Activated CD8-positive, alpha-beta T cell treated with anti-CD3 and anti-CD28 coated beads, Interleukin-2, amount 10 ng/mL, durations not matched to agents 7 days and 5 days (primary cell): ENCODE measurements around the gene RBM22. TPM values are rescaled to one million over a fixed set of nuclear protein-coding genes. Genes with fewer than 3 reads are reported as not detected.

Experiments used
- ATAC-seq: fragments of 150-1000 bp; cut with Tn5 transposase; one replicate; pipeline ENCODE4 v1.10.0; 2021; ENCODE audit warnings: moderate library complexity
- CTCF ChIA-PET: fragments of 350-600 bp; sonication (Branson Sonifier 250); formaldehyde crosslinking; loops from one replicate; lab custom pipeline; 2021; ENCODE audit warnings: antibody characterized with exemption; lab: Charles Lee
- POLR2A ChIA-PET: fragments of 350-600 bp; sonication (Branson Sonifier 250); formaldehyde crosslinking; loops from one replicate; lab custom pipeline; 2021; ENCODE audit warnings: antibody characterized with exemption; lab: Charles Lee
- DNase-seq: peaks from one replicate; pipeline ENCODE4 v3.0.0-alpha.2; 2020
- H3K27ac Mint-ChIP-seq: one replicate; pipeline ENCODE4 v1.8.0; 2021; ENCODE audit warnings: mild to moderate bottlenecking, mixed read lengths
- H3K27me3 Mint-ChIP-seq: one replicate; pipeline ENCODE4 v1.8.0; 2021; ENCODE audit warnings: low read depth, mixed read lengths
- H3K36me3 Mint-ChIP-seq: one replicate; pipeline ENCODE4 v1.8.0; 2021; ENCODE audit warnings: low read depth, mixed read lengths
- H3K4me1 Mint-ChIP-seq: one replicate; pipeline ENCODE4 v1.8.0; 2021; ENCODE audit warnings: low read depth, mixed read lengths
- H3K4me3 Mint-ChIP-seq: one replicate; pipeline ENCODE4 v1.8.0; 2021; ENCODE audit warnings: mild to moderate bottlenecking, mixed read lengths
- H3K9me3 Mint-ChIP-seq: one replicate; pipeline ENCODE4 v1.8.0; 2022; ENCODE audit warnings: mixed read lengths; ENCODE audit not compliant: insufficient read depth
- total RNA-seq, 2 experiments: library from RNA; stranded (reverse); gene quantifications; one replicate each; pipeline ENCODE4 v1.2.3, GENCODE V29; 2021

The RBM22 gene
- total RNA-seq, 2 experiments from 2014 or later = 64.0 to 65.2 TPM

DNA sequence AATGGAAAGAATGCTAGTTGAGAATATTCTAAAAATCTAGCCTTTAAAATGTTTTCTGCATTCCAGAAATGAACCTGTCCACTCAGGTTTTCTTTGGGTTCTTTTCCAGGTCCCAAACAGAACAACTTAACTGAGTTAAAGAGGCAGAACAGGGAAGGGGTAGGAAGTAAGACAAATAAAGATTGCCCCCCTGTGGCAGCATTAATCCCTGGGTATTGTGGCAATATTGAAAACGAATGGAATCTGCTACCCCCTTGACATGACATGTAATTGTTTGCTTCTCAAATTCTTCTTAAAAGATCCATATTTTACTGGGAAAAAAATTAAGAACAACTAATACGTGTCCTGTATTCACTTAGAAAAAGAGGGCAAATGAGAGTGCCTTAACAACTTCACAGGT lies 9.3 kb upstream of the RBM22 start:
- ChIA-PET POLR2A (interaction anchor here (1.8 kb wide), 1 partner anchor 9 kb away, joined by 8 read pairs; the partner anchor contains the start of gene RBM22), CTCF (interaction anchor here (0.7 to 2.1 kb wide), 2 partner anchors 9 to 10 kb away, joined by 3 to 16 read pairs; partner anchors contain the start of gene RBM22)
- Mint-ChIP-seq H3K36me3 (peaks cover 42% of the 10 kb centered on the region), H3K4me1 (no peaks in the 10 kb centered on the region), H3K27ac (no peak overlapping the region), H3K27me3 (no peaks in the 10 kb centered on the region), H3K4me3 (no peak overlapping the region), H3K9me3 (no peaks in the 10 kb centered on the region)
- no peak for ATAC-seq
- DNase-seq = no peak

- ATAC-seq = no peak
- POLR2A ChIA-PET = no interaction called here
- H3K36me3 Mint-ChIP-seq = peaks cover 30% of the 10 kb centered on the region
- peaks cover 2% of the 10 kb centered on the region for H3K4me1 Mint-ChIP-seq
- no peaks in the 10 kb centered on the region for H3K27me3 Mint-ChIP-seq
- H3K27ac Mint-ChIP-seq = no peak overlapping the region
- DNase-seq = no peak
- CTCF ChIA-PET = no interaction called here
- H3K9me3 Mint-ChIP-seq = no peaks in the 10 kb centered on the region
- H3K4me3 Mint-ChIP-seq = no peak overlapping the region
Observed at GRCh38 chr5:150706776-150707390, 6.0 kb upstream of the RBM22 start.

DNA sequence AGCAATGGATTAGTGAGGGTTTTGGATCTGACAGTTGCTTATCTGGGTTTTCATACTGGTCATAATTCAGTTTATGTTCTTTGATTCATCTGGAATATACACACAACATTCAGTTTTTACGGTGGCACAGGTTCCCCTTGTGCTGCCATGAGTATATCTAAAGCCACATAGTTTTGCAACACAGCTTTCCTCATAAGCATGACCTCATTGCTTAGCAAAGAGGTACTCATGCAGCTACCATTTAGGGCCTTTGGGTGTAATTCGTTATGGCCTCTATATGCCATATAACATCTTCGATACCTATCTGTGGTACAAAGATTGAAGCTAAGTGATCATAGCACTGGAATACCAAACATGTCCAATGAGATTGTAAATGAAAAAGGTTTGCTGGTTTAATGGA lies 2.9 kb upstream of the RBM22 start:
- POLR2A ChIA-PET = interaction anchor here (0.9 kb wide), 1 partner anchor 76 kb away, joined by 3 read pairs; no protein-coding TSS in a partner anchor
- CTCF ChIA-PET = interaction anchor here (1.1 to 2.7 kb wide), 4 partner anchors 15 to 143 kb away, joined by 3 to 17 read pairs (median 6); partner anchors contain the start of genes IRGM and SMIM3

GRCh38 chr5:150700246-150700593 lies 642 bp downstream of the RBM22 start:
- Mint-ChIP-seq H3K9me3 (no peaks in the 10 kb centered on the region), H3K36me3 (peaks cover 25% of the 10 kb centered on the region), H3K4me3 (no peak overlapping the region), H3K4me1 (peaks cover 2% of the 10 kb centered on the region), H3K27me3 (no peaks in the 10 kb centered on the region), H3K27ac (no peak overlapping the region)
- ChIA-PET POLR2A (interaction anchor here (0.6 to 2.8 kb wide), 20 partner anchors 9 to 534 kb away, joined by 3 to 42 read pairs (median 6); partner anchors contain the start of genes CD74, DCTN4, IRGM and SMIM3), CTCF (interaction anchor here (0.6 to 5.8 kb wide), 30 partner anchors 8 to 465 kb away, joined by 3 to 107 read pairs (median 5); partner anchors contain the start of genes DCTN4, IRGM, SMIM3 and TNIP1)
- ATAC-seq = no peak
- no peak for DNase-seq

More for the DNA sequence above, 2.9 kb upstream of the RBM22 start:
- Mint-ChIP-seq H3K4me1 (peaks cover 2% of the 10 kb centered on the region), H3K36me3 (peaks cover 15% of the 10 kb centered on the region), H3K9me3 (no peaks in the 10 kb centered on the region), H3K27ac (no peak overlapping the region), H3K27me3 (no peaks in the 10 kb centered on the region), H3K4me3 (no peak overlapping the region)
- ATAC-seq (no peak), DNase-seq (no peak)

- DNase-seq = no peak
- Mint-ChIP-seq H3K36me3 (peaks cover 67% of the 10 kb centered on the region), H3K27ac (no peak overlapping the region), H3K4me3 (no peak overlapping the region), H3K9me3 (no peaks in the 10 kb centered on the region), H3K27me3 (no peaks in the 10 kb centered on the region), H3K4me1 (no peaks in the 10 kb centered on the region)
- ChIA-PET CTCF (interaction anchor here (1.1 to 1.4 kb wide), 2 partner anchors 84 to 152 kb away, joined by 3 to 4 read pairs; partner anchors contain the start of genes IRGM and SMIM3), POLR2A (interaction anchor here (1.1 kb wide), 1 partner anchor 89 kb away, joined by 4 read pairs; no protein-coding TSS in a partner anchor)
- no peak for ATAC-seq
Observed at GRCh38 chr5:150694612-150695011, 6.2 kb downstream of the RBM22 start.

- POLR2A ChIA-PET = no interaction called here
- Mint-ChIP-seq H3K9me3 (no peaks in the 10 kb centered on the region), H3K27me3 (no peaks in the 10 kb centered on the region)
Observed at GRCh38 chr5:150692276-150692675, 8.6 kb downstream of the RBM22 start.

GRCh38 chr5:150690760-150691159 lies 10.1 kb downstream of the RBM22 start:
- DNase-seq (no peak), ATAC-seq (no peak)
- H3K9me3 Mint-ChIP-seq = no peaks in the 10 kb centered on the region
- POLR2A ChIA-PET = interaction anchor here (1.1 kb wide), 1 partner anchor 67 kb away, joined by 3 read pairs; no protein-coding TSS in a partner anchor
- no peak overlapping the region for H3K27ac Mint-ChIP-seq
- CTCF ChIA-PET = no interaction called here
- no peak overlapping the region for H3K4me3 Mint-ChIP-seq
- no peaks in the 10 kb centered on the region for H3K27me3 Mint-ChIP-seq
- H3K4me1 Mint-ChIP-seq = no peaks in the 10 kb centered on the region
- peaks cover 56% of the 10 kb centered on the region for H3K36me3 Mint-ChIP-seq

More at GRCh38 chr5:150692276-150692675, 8.6 kb downstream of the RBM22 start:
- ATAC-seq (no peak), DNase-seq (no peak)
- CTCF ChIA-PET = interaction anchor here (1.4 kb wide), 1 partner anchor 9 kb away, joined by 5 read pairs; the partner anchor contains the start of gene RBM22
- H3K36me3 Mint-ChIP-seq = peaks cover 62% of the 10 kb centered on the region
- no peaks in the 10 kb centered on the region for H3K4me1 Mint-ChIP-seq
- no peak overlapping the region for H3K27ac Mint-ChIP-seq
- H3K4me3 Mint-ChIP-seq = no peak overlapping the region

DNA sequence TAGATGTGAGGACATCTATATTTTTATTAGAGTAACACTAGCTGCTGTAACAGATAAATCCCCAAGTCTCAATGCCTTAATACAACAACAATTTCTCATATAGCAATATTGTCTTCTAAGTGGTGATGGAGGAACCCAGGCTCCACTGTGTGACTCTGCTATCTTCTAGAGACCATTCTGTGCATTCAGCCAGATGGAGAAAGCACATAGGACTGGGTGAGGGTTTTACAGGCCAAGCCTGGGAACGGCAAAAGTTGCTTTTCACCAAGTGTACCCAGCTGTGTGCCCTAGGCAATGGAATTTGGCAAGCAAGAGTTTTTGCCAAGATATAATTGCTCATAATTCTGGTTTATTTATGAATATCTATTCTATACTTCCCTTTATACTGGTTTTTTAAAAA lies 11.7 kb downstream of the RBM22 start:
- no peak overlapping the region for H3K27ac Mint-ChIP-seq
- peaks cover 41% of the 10 kb centered on the region for H3K36me3 Mint-ChIP-seq
- ATAC-seq = no peak
- ChIA-PET POLR2A (no interaction called here), CTCF (interaction anchor here (1.0 to 1.3 kb wide), 2 partner anchors 10 to 15 kb away, joined by 3 to 5 read pairs; no protein-coding TSS in a partner anchor)
- no peaks in the 10 kb centered on the region for H3K4me1 Mint-ChIP-seq
- no peak overlapping the region for H3K4me3 Mint-ChIP-seq
- no peaks in the 10 kb centered on the region for H3K27me3 Mint-ChIP-seq
- H3K9me3 Mint-ChIP-seq = no peaks in the 10 kb centered on the region
- no peak for DNase-seq

- H3K9me3 Mint-ChIP-seq = no peaks in the 10 kb centered on the region
- DNase-seq (no peak), ATAC-seq (no peak)
- no peak overlapping the region for H3K4me3 Mint-ChIP-seq
- POLR2A ChIA-PET = no interaction called here
- no peak overlapping the region for H3K27ac Mint-ChIP-seq
- H3K36me3 Mint-ChIP-seq = no peaks in the 10 kb centered on the region
- CTCF ChIA-PET = interaction anchor here (0.7 kb wide), 1 partner anchor 21 kb away, joined by 3 read pairs; no protein-coding TSS in a partner anchor
- peaks cover 5% of the 10 kb centered on the region for H3K27me3 Mint-ChIP-seq
- H3K4me1 Mint-ChIP-seq = peaks cover 8% of the 10 kb centered on the region
Observed at GRCh38 chr5:150676578-150676977, 24.3 kb downstream of the RBM22 start.

DNA sequence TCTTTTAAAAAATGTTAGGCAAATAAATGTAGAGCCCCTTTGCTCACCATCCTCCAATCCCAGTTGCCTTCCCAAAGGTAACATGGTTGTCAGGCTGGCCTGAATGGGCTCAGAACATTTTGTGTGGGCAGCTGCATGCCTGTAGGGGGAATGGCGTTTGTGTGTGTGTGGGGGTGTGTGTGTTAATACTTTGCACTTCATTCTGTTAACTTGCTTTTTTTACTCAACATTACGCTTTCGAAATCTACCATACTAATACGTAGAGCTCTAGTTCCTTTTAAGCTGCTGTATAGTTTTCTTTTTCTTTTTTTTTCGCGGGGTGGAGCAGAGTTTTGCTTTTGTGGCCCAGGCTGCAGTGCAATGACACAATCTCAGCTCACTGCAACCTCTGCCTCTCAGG lies 25.8 kb downstream of the RBM22 start:
- Mint-ChIP-seq H3K4me1 (peaks cover 8% of the 10 kb centered on the region), H3K36me3 (no peaks in the 10 kb centered on the region), H3K9me3 (no peaks in the 10 kb centered on the region), H3K27ac (no peak overlapping the region), H3K4me3 (no peak overlapping the region), H3K27me3 (peaks cover 20% of the 10 kb centered on the region)
- ChIA-PET POLR2A (interaction anchor here (1.2 kb wide), 1 partner anchor 26 kb away, joined by 3 read pairs; the partner anchor contains the start of gene RBM22), CTCF (no interaction called here)
- no peak for ATAC-seq
- DNase-seq = no peak

DNA sequence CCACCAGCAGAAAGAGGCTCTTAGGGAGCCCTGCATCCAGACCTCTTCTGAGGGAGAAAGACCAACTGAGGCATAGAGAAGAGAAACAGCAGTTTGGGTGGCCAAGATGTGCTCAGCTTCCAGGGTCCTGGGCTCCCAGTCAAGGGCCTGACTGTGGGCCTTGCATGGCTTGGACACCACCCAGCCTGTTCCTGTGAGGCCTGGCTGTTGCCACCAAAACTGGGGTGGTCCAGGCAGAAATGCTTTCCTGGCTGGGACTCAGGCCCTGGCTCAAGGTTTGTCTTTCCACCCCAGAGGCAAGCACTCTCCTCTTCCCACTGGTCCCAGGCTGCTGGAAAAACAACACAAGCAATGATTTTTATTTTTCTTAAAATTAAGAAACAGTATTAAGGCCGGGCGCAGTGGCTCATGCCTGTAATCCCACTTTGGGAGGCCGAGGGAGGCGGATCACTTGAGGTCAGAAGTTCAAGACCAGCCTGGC lies 26.5 kb downstream of the RBM22 start:
- H3K9me3 Mint-ChIP-seq = no peaks in the 10 kb centered on the region
- CTCF ChIA-PET = no interaction called here
- H3K36me3 Mint-ChIP-seq = no peaks in the 10 kb centered on the region
- H3K4me3 Mint-ChIP-seq = no peak overlapping the region
- no peak overlapping the region for H3K27ac Mint-ChIP-seq
- no peak for DNase-seq
- POLR2A ChIA-PET = no interaction called here
- no peak for ATAC-seq
- peaks cover 8% of the 10 kb centered on the region for H3K4me1 Mint-ChIP-seq
- peaks cover 24% of the 10 kb centered on the region for H3K27me3 Mint-ChIP-seq

DNA sequence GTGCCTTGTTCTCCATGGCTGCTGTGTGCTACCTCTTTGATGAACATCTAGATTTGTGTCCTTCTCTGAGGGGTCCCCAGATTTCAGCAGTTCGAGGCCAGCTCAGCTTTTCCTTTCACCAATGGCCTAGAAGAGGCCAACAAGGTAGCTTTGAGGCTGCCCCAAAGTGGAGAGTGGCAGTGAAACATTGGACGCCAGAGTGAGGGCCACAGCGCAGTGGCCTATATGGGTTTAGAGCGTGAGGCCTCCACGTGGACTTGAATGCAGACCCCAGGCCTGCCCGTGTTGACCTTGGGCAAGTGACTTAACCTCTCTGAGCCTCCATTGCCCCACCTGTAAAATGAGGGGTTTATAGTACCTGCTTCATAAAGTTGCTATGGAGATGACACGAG lies 28.0 kb downstream of the RBM22 start:
- Mint-ChIP-seq H3K27ac (no peak overlapping the region), H3K36me3 (no peaks in the 10 kb centered on the region), H3K27me3 (peaks cover 25% of the 10 kb centered on the region), H3K4me1 (peaks cover 8% of the 10 kb centered on the region), H3K4me3 (peak overlapping the region; percentile 68), H3K9me3 (no peaks in the 10 kb centered on the region)
- POLR2A ChIA-PET = interaction anchor here (0.6 to 1.4 kb wide), 2 partner anchors 16 to 615 kb away, joined by 3 read pairs; no protein-coding TSS in a partner anchor
- ATAC-seq (no peak), DNase-seq (no peak)
- CTCF ChIA-PET = interaction anchor here (1.0 to 1.6 kb wide), 2 partner anchors 41 to 174 kb away, joined by 3 to 4 read pairs; partner anchors contain the start of gene IRGM
